ENCODE results near the gene SMARCAD1. TPM values are rescaled to one million over a fixed set of nuclear protein-coding genes. Genes with fewer than 3 reads are reported as not detected.

Gene SMARCAD1
- polyA plus RNA-seq, 1 of the 3 experiments (the other 2 are of a cell fraction): 10.7 TPM

DNA sequence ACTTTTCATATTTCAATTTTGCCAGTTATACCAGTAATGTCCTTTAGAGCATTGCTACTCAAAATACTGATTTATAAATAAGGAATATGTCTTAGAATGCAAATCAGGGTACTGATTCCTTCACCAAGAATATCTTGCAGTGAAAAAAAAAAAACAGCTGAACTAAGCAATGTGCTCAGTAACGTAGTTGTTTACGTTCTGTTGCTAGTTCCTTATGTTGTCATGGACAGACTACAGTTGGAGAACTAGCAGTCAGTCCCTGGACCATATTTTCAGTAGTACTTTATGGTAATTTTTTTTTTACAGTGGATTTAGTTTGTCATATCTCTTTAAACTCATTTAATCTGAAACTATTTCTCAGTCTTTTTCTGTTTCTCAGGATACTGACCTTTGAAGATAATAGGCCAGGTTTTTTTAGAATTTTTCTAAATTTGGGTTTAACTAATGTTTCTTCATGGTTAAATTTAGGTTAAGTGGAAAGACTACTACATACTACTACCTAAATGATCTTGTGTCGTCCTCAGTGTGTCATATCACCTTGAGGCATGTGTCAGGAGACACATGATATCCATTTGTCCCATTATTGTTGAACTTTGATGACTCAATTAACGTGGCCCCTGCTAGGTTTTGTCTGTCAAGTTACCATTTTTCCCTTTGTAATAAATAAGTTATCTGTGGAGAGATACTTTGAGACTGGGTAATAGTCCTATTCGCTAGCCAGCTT is 21.0 kb downstream of the SMARCAD1 start:
- no peak for DNase-seq
- H3K36me3 ChIP-seq (replicated peaks in 1 of 2; ENCODE audit: control insufficient read depth in 1 of 2, insufficient read depth in 2 of 2, low read length in 1 of 2): peaks cover 64 to 66% of the 10 kb centered on the region in 2 experiments
- CTCF ChIA-PET: no interaction called here
- H3K27ac ChIP-seq (ENCODE audit: low read depth in 2 of 2, low read length in 1 of 2): no peak overlapping the region
- no peaks in the 10 kb centered on the region for H3K9me3 ChIP-seq
- WGBS (ENCODE audit: low lambda C conversion rate): 96% methylated on average over 5 of the region's 5 CpGs
- H3K9me2 ChIP-seq: no peaks in the 10 kb centered on the region
- no peak overlapping the region for H2AFZ ChIP-seq (ENCODE audit: low read depth)
- H3K27me3 ChIP-seq (ENCODE audit: insufficient read depth): no peaks in the 10 kb centered on the region
- H3K4me2 ChIP-seq: no peak overlapping the region
- peaks cover 82% of the 10 kb centered on the region for H3K79me2 ChIP-seq (ENCODE audit: insufficient read depth)
- H4K20me1 ChIP-seq (ENCODE audit: insufficient read depth): no peaks in the 10 kb centered on the region
- no peak overlapping the region for H3K9ac ChIP-seq
- POLR2A ChIA-PET: no interaction called here
- TF ChIP-seq, protein P1, sequence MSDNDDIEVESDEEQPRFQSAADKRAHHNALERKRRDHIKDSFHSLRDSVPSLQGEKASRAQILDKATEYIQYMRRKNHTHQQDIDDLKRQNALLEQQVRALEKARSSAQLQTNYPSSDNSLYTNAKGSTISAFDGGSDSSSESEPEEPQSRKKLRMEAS (IDR thresholded peaks at IDR 0.05; ENCODE audit: low read depth): no peak
- TF ChIP-seq RCOR1 (IDR thresholded peaks at IDR 0.05; ENCODE audit: low read length): no peak
- TF ChIP-seq EP300 (IDR thresholded peaks at IDR 0.05; ENCODE audit: borderline replicate concordance in 1 of 2, low read depth in 1 of 2, low read length in 1 of 2): no peak
- TF ChIP-seq, protein P2, sequence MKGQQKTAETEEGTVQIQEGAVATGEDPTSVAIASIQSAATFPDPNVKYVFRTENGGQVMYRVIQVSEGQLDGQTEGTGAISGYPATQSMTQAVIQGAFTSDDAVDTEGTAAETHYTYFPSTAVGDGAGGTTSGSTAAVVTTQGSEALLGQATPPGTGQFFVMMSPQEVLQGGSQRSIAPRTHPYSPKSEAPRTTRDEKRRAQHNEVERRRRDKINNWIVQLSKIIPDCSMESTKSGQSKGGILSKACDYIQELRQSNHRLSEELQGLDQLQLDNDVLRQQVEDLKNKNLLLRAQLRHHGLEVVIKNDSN (IDR thresholded peaks at IDR 0.05; ENCODE audit: borderline replicate concordance, low read depth): no peak
- no peak for TF ChIP-seq FOSL2 (IDR thresholded peaks at IDR 0.05; ENCODE audit: borderline replicate concordance, low read depth)
- TF ChIP-seq TCF12 (IDR thresholded peaks at IDR 0.05): no peak
- no peak for TF ChIP-seq SIN3A (IDR thresholded peaks at IDR 0.05; ENCODE audit: borderline replicate concordance, low read depth, low read length)
- TF ChIP-seq, protein P3, sequence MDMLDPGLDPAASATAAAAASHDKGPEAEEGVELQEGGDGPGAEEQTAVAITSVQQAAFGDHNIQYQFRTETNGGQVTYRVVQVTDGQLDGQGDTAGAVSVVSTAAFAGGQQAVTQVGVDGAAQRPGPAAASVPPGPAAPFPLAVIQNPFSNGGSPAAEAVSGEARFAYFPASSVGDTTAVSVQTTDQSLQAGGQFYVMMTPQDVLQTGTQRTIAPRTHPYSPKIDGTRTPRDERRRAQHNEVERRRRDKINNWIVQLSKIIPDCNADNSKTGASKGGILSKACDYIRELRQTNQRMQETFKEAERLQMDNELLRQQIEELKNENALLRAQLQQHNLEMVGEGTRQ (IDR thresholded peaks at IDR 0.05; ENCODE audit: borderline replicate concordance, low read depth, low read length): no peak
- no peak for TF ChIP-seq RFX5 (IDR thresholded peaks at IDR 0.05; ENCODE audit: low read length)
- no peak for TF ChIP-seq YY1 (IDR thresholded peaks at IDR 0.05; ENCODE audit: low read depth)
- no peak for TF ChIP-seq TEAD4 (IDR thresholded peaks at IDR 0.05; ENCODE audit: borderline replicate concordance, insufficient read depth)
- H3K4me3 ChIP-seq (ENCODE audit: low read depth in 2 of 2, low read length in 1 of 2): no peak overlapping the region
- H3F3A ChIP-seq (replicated peaks; ENCODE audit: insufficient read depth): peaks cover 8% of the 10 kb centered on the region
- H3K4me1 ChIP-seq (ENCODE audit: control insufficient read depth in 1 of 2, insufficient read depth in 2 of 2, low read depth in 1 of 2, low read length in 1 of 2): no peaks in the 10 kb centered on the region

DNA sequence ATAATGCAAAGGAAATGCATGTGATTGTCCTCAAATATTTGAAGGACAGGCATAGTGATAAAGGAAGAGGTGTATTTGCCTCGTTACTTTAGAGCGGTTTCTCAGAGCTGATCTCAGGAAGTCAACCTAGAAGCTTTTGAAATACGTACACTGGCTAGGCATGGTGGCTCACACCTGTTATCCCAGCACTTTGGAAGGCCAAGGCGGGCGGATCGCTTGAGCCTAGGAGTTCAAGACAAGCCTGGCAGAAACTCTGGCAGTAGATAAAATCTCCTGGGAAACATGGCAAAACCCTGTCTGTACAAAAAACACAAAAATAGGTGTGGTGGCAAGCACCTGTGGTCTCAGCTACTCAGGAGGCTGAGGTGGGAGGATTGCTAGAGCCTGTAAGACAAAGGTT is 24.9 kb downstream of the SMARCAD1 start:
- no peaks in the 10 kb centered on the region for H3K9me2 ChIP-seq
- H3K79me2 ChIP-seq (ENCODE audit: insufficient read depth): peaks cover 44% of the 10 kb centered on the region
- no peaks in the 10 kb centered on the region for H3K9me3 ChIP-seq
- H3K9ac ChIP-seq: no peak overlapping the region
- H3K4me3 ChIP-seq (ENCODE audit: low read depth in 2 of 2, low read length in 1 of 2): no peak overlapping the region
- H4K20me1 ChIP-seq (ENCODE audit: insufficient read depth): no peaks in the 10 kb centered on the region
- WGBS (ENCODE audit: low lambda C conversion rate): over 99% methylated on average over 6 of the region's 6 CpGs
- no peak for DNase-seq
- ChIA-PET CTCF (no interaction called here), POLR2A (no interaction called here)
- no peaks in the 10 kb centered on the region for H3K4me1 ChIP-seq (ENCODE audit: control insufficient read depth in 1 of 2, insufficient read depth in 2 of 2, low read depth in 1 of 2, low read length in 1 of 2)
- no peaks in the 10 kb centered on the region for H3K27me3 ChIP-seq (ENCODE audit: insufficient read depth)
- H3K36me3 ChIP-seq (replicated peaks in 1 of 2; ENCODE audit: control insufficient read depth in 1 of 2, insufficient read depth in 2 of 2, low read length in 1 of 2): peaks cover 70 to 76% of the 10 kb centered on the region in 2 experiments
- no peak overlapping the region for H3K4me2 ChIP-seq
- H2AFZ ChIP-seq (ENCODE audit: low read depth): no peak overlapping the region
- H3F3A ChIP-seq (replicated peaks; ENCODE audit: insufficient read depth): peaks cover 13% of the 10 kb centered on the region
- H3K27ac ChIP-seq (ENCODE audit: low read depth in 2 of 2, low read length in 1 of 2): no peak overlapping the region
- no peak for TF ChIP-seq EZH2phosphoT487 (IDR thresholded peaks at IDR 0.05; ENCODE audit: borderline replicate concordance, low read depth)
- TF ChIP-seq, protein P4, sequence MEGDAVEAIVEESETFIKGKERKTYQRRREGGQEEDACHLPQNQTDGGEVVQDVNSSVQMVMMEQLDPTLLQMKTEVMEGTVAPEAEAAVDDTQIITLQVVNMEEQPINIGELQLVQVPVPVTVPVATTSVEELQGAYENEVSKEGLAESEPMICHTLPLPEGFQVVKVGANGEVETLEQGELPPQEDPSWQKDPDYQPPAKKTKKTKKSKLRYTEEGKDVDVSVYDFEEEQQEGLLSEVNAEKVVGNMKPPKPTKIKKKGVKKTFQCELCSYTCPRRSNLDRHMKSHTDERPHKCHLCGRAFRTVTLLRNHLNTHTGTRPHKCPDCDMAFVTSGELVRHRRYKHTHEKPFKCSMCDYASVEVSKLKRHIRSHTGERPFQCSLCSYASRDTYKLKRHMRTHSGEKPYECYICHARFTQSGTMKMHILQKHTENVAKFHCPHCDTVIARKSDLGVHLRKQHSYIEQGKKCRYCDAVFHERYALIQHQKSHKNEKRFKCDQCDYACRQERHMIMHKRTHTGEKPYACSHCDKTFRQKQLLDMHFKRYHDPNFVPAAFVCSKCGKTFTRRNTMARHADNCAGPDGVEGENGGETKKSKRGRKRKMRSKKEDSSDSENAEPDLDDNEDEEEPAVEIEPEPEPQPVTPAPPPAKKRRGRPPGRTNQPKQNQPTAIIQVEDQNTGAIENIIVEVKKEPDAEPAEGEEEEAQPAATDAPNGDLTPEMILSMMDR (IDR thresholded peaks at IDR 0.05): no peak
- TF ChIP-seq, protein P5, sequence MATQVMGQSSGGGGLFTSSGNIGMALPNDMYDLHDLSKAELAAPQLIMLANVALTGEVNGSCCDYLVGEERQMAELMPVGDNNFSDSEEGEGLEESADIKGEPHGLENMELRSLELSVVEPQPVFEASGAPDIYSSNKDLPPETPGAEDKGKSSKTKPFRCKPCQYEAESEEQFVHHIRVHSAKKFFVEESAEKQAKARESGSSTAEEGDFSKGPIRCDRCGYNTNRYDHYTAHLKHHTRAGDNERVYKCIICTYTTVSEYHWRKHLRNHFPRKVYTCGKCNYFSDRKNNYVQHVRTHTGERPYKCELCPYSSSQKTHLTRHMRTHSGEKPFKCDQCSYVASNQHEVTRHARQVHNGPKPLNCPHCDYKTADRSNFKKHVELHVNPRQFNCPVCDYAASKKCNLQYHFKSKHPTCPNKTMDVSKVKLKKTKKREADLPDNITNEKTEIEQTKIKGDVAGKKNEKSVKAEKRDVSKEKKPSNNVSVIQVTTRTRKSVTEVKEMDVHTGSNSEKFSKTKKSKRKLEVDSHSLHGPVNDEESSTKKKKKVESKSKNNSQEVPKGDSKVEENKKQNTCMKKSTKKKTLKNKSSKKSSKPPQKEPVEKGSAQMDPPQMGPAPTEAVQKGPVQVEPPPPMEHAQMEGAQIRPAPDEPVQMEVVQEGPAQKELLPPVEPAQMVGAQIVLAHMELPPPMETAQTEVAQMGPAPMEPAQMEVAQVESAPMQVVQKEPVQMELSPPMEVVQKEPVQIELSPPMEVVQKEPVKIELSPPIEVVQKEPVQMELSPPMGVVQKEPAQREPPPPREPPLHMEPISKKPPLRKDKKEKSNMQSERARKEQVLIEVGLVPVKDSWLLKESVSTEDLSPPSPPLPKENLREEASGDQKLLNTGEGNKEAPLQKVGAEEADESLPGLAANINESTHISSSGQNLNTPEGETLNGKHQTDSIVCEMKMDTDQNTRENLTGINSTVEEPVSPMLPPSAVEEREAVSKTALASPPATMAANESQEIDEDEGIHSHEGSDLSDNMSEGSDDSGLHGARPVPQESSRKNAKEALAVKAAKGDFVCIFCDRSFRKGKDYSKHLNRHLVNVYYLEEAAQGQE (IDR thresholded peaks at IDR 0.05; ENCODE audit: low read depth, low read length): no peak
- no peak for TF ChIP-seq MXI1 (IDR thresholded peaks at IDR 0.05; ENCODE audit: low read depth, low read length)
- no peak for TF ChIP-seq RAD21 (IDR thresholded peaks at IDR 0.05; ENCODE audit: low read length)
- TF ChIP-seq MEF2A (IDR thresholded peaks at IDR 0.05; ENCODE audit: borderline replicate concordance, low read depth): no peak
- TF ChIP-seq GABPA (IDR thresholded peaks at IDR 0.05; ENCODE audit: low read depth): no peak
- TF ChIP-seq, protein P6, sequence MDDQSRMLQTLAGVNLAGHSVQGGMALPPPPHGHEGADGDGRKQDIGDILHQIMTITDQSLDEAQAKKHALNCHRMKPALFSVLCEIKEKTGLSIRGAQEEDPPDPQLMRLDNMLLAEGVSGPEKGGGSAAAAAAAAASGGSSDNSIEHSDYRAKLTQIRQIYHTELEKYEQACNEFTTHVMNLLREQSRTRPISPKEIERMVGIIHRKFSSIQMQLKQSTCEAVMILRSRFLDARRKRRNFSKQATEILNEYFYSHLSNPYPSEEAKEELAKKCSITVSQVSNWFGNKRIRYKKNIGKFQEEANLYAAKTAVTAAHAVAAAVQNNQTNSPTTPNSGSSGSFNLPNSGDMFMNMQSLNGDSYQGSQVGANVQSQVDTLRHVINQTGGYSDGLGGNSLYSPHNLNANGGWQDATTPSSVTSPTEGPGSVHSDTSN (IDR thresholded peaks at IDR 0.05): no peak
- TF ChIP-seq NFIC (IDR thresholded peaks at IDR 0.05; ENCODE audit: borderline replicate concordance): no peak
